Measurements from ENCODE around the gene HOXC9. TPM values are rescaled to one million over a fixed set of nuclear protein-coding genes. Genes with fewer than 3 reads are reported as not detected.

The HOXC9 gene
- total RNA-seq, 4 donors from 2014 or later, result 4.4 to 10.5 (median 7.9) TPM

GRCh38 chr12:54017027-54017788, 17.2 kb downstream of the HOXC9 start:
- H3K4me1 ChIP-seq, result peaks cover 0 to 82% (median 19%) of the 10 kb centered on the region in 4 donors
- DNase-seq (ENCODE audit: low spot score in 2 of 2), result no peak
- no peak for TF ChIP-seq EP300 (IDR thresholded peaks at IDR 0.05)
- TF ChIP-seq, protein P1, sequence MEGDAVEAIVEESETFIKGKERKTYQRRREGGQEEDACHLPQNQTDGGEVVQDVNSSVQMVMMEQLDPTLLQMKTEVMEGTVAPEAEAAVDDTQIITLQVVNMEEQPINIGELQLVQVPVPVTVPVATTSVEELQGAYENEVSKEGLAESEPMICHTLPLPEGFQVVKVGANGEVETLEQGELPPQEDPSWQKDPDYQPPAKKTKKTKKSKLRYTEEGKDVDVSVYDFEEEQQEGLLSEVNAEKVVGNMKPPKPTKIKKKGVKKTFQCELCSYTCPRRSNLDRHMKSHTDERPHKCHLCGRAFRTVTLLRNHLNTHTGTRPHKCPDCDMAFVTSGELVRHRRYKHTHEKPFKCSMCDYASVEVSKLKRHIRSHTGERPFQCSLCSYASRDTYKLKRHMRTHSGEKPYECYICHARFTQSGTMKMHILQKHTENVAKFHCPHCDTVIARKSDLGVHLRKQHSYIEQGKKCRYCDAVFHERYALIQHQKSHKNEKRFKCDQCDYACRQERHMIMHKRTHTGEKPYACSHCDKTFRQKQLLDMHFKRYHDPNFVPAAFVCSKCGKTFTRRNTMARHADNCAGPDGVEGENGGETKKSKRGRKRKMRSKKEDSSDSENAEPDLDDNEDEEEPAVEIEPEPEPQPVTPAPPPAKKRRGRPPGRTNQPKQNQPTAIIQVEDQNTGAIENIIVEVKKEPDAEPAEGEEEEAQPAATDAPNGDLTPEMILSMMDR (IDR thresholded peaks at IDR 0.05), result no peak
- no peak for TF ChIP-seq POLR2A (IDR thresholded peaks at IDR 0.05)
- peak overlapping the region; percentile 53 to 74 (median 62) for H3K4me3 ChIP-seq
- H3K27me3 ChIP-seq, result peaks cover 0 to 46% of the 10 kb centered on the region in 2 donors
- 1 to 2% methylated on average over 24 of the region's 24 CpGs for WGBS, 2 donors
- peak overlapping the region; percentile 87 to 99 (median 96) for H3K27ac ChIP-seq
- no peaks in the 10 kb centered on the region for H3K36me3 ChIP-seq
- no peaks in the 10 kb centered on the region for H3K9me3 ChIP-seq

- WGBS, 2 donors, result 0 to 3% methylated on average over 28 to 31 of the region's 34 CpGs
- Histone ChIP-seq H3K4me3 (peak overlapping the region; percentile 53 to 74 (median 62)), H3K27me3 (peaks cover 0 to 42% of the 10 kb centered on the region in 2 donors), H3K9me3 (no peaks in the 10 kb centered on the region), H3K4me1 (peaks cover 0 to 82% (median 21%) of the 10 kb centered on the region in 4 donors), H3K36me3 (no peaks in the 10 kb centered on the region), H3K27ac (peak overlapping the region; percentile 87 to 99 (median 96))
- TF ChIP-seq, protein P1 (IDR thresholded peaks at IDR 0.05), result no peak
- TF ChIP-seq EP300 (IDR thresholded peaks at IDR 0.05) (peak in 1 of 2 donors; percentile 95), POLR2A (IDR thresholded peaks at IDR 0.05) (peak; percentile 41 to 77)
- DNase-seq (ENCODE audit: low spot score in 2 of 2), result peak; percentile 79 to 87
These were observed 18.0 kb downstream of the HOXC9 start for GRCh38 chr12:54017878-54018467.

DNA sequence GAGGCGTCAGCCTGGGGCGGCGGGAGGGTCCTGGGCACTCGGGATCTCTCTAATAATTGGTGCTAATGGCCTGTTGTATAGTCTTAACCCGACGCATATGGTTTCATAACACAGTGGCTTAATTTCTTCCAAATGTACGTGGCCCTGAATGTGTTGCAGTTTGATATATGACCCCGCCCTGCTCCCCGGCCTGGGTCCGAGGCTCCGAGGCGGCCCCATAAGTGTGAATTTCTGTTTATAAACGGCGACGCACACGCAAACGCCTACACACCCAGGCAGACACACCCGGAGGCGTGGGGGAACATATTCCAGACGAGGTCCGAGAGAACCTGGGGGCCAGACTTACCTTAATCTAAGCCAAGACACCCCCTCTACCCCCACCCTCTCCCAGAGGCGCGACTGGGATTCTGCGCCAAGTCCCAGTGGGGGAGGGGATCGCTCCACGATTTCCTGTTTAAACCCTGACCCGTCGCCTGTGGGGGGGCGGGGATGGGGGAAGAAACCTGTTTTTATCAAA, 18.6 kb downstream of the HOXC9 start:
- peak in 1 of 2 donors; percentile 68 for DNase-seq (ENCODE audit: low spot score in 2 of 2)
- Histone ChIP-seq H3K4me1 (peaks cover 0 to 82% (median 23%) of the 10 kb centered on the region in 4 donors), H3K9me3 (no peaks in the 10 kb centered on the region), H3K36me3 (no peaks in the 10 kb centered on the region), H3K4me3 (peak overlapping the region; percentile 53 to 74 (median 62)), H3K27me3 (peaks cover 0 to 36% of the 10 kb centered on the region in 2 donors), H3K27ac (peak overlapping the region; percentile 87 to 99 (median 96))
- no peak for TF ChIP-seq POLR2A (IDR thresholded peaks at IDR 0.05)
- TF ChIP-seq EP300 (IDR thresholded peaks at IDR 0.05), result no peak
- TF ChIP-seq, protein P1 (IDR thresholded peaks at IDR 0.05), result no peak
- 8 to 10% methylated on average over 25 to 26 of the region's 29 CpGs for WGBS, 2 donors

DNA sequence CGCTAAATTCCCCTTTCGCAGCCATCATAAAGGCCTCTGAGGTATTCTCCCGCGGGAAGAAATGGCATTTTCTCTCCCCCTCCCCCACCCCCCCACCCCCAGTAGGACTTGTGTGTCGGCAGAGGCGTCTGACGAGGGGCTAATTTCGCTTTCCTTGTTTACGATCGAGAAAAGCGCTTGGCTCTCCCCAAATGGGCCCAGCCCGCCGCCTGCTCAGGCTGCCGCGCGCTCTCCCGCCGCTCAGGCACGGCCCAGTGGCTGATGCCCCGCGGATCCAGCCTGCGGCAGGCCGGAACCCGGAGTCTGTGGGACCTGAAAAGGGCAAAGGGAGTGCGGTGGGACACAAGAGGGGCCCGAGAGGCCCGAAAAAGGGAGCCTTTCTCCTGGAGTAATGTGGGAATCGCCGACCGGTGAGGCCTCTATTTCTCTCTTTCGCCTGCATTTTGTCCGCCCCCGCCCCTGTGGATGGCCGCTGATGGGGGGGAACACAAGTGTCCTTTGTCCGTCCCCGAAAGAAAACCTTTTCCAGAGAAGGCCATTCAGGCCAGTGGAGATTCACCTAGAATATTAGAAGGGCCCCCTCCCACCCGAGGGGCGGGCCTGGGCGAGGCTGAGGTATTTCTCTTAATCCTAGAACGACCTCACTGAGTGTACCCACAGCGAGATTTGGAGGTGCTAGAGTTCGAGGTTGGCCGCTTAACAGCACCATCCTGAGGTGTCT, 19.3 kb downstream of the HOXC9 start:
- Histone ChIP-seq H3K36me3 (no peaks in the 10 kb centered on the region), H3K27me3 (peaks cover 0 to 36% of the 10 kb centered on the region in 2 donors), H3K27ac (peak overlapping the region; percentile 87 to 99 (median 96)), H3K4me1 (peaks cover 0 to 86% (median 25%) of the 10 kb centered on the region in 4 donors), H3K9me3 (no peaks in the 10 kb centered on the region), H3K4me3 (peak overlapping the region; percentile 53 to 74 (median 62))
- TF ChIP-seq, protein P1 (IDR thresholded peaks at IDR 0.05), result no peak
- no peak for TF ChIP-seq EP300 (IDR thresholded peaks at IDR 0.05)
- TF ChIP-seq POLR2A (IDR thresholded peaks at IDR 0.05), result no peak
- DNase-seq (ENCODE audit: low spot score in 2 of 2), result no peak
- 15 to 31% methylated on average over 43 of the region's 43 CpGs for WGBS, 2 donors
